HCT116 (cell line): Measurements from ENCODE around the gene GNPTAB. TPM values are rescaled to one million over a fixed set of nuclear protein-coding genes. Genes with fewer than 3 reads are reported as not detected.

Experiments
- ATAC-seq: fragments of 200-7000 bp; cut with Tn5 transposase; 2 replicates; pipeline ENCODE4 v1.9.1; 2020; ENCODE audit warnings: mild to moderate bottlenecking, moderate library complexity
- BruUV-seq: library from RNA; stranded (reverse); fragments of 400-500 nt; replicated peaks from 2 replicates; lab custom pipeline; 2021; lab: Mats Ljungman, UMichigan
- CTCF ChIA-PET: fragments of 300-600 bp; sonication (Branson Sonifier 250); formaldehyde crosslinking; loops from one replicate; lab custom pipeline; 2021; ENCODE audit warnings: antibody characterized with exemption; lab: Charles Lee
- POLR2A ChIA-PET: fragments of 300-600, 350-600 bp; sonication (Branson Sonifier 250); formaldehyde crosslinking; loops from one replicate; lab custom pipeline; 2021; ENCODE audit warnings: antibody characterized with exemption; lab: Charles Lee
- RAD21 ChIA-PET, 2 experiments: fragments of 300-600 bp; sonication (Branson Sonifier 250); formaldehyde crosslinking; loops; one replicate each; lab custom pipeline; 2023; ENCODE audit warnings: low total read pairs in 2 of 2; ENCODE audit not compliant: uncharacterized antibody in 2 of 2, unreplicated experiment in 2 of 2, low non-redundant PET in 1 of 2; lab: Charles Lee
- DNase-seq: peaks from one replicate; pipeline ENCODE4 v3.0.0-alpha.2; 2010; ENCODE audit warnings: low read depth, low spot score
- H2AFZ ChIP-seq: fragments of 200-600 bp; shearing (Covaris generic), sonication (generic); 2 replicates; pipeline ENCODE4 v1.6.1; 2017; ENCODE audit warnings: low read depth, mixed run types, mixed read lengths, antibody characterized with exemption, low read length; ENCODE audit not compliant: poor library complexity, severe bottlenecking
- H3K27ac ChIP-seq: 2 replicates; pipeline ENCODE4 v1.5.1; 2012; ENCODE audit warnings: low read depth, low read length
- H3K27me3 ChIP-seq: fragments of 200-600 bp; sonication (generic); 2 replicates; pipeline ENCODE4 v1.6.1; 2016; ENCODE audit warnings: mixed run types, low read length, mixed read lengths; ENCODE audit not compliant: insufficient read depth
- H3K36me3 ChIP-seq, 2 experiments: fragments of 200-500 bp in 1 of 2; fragments of 200-600 bp in 1 of 2; sonication (Bioruptor generic) in 1 of 2; sonication (generic) in 1 of 2; 2 replicates each; pipeline versions ENCODE4 v1.5.1 to v1.6.1; 2014 to 2016; ENCODE audit warnings: low read length in 2 of 2, inconsistent platforms in 1 of 2, mixed read lengths in 1 of 2, mixed run types in 1 of 2; ENCODE audit not compliant: insufficient read depth in 2 of 2, control insufficient read depth in 1 of 2
- H3K4me1 ChIP-seq, 2 experiments: fragments of 200-600 bp in 1 of 2; sonication (generic) in 1 of 2; 2 replicates each; pipeline versions ENCODE4 v1.5.1 to v1.6.1; 2012 to 2017; ENCODE audit warnings: low read length in 2 of 2, inconsistent platforms in 1 of 2, mild to moderate bottlenecking in 1 of 2, mixed read lengths in 1 of 2, mixed run types in 1 of 2, moderate library complexity in 1 of 2; ENCODE audit not compliant: insufficient read depth in 2 of 2, control insufficient read depth in 1 of 2
- H3K4me2 ChIP-seq: fragments of 200-600 bp; sonication (generic); 2 replicates; pipeline ENCODE4 v1.6.1; 2017; ENCODE audit warnings: mixed run types, low read length, mixed read lengths
- H3K4me3 ChIP-seq, 2 experiments: fragments of 200-600 bp in 1 of 2; sonication (generic) in 1 of 2; replicated peaks in 1 of 2; 2 replicates each; pipeline ENCODE4 v1.5.1; 2011 to 2016; ENCODE audit warnings: low read length in 2 of 2, control low read depth in 1 of 2, low read depth in 1 of 2, mild to moderate bottlenecking in 1 of 2, mixed read lengths in 1 of 2, mixed run types in 1 of 2
- H3K79me2 ChIP-seq: fragments of 200-600 bp; sonication (generic); 2 replicates; pipeline ENCODE4 v1.6.1; 2017; ENCODE audit warnings: mild to moderate bottlenecking, mixed run types, low read length, moderate library complexity, mixed read lengths; ENCODE audit not compliant: insufficient read depth
- H3K9ac ChIP-seq: fragments of 200-600 bp; sonication (generic); 2 replicates; pipeline ENCODE4 v1.6.1; 2016; ENCODE audit warnings: low read length, mixed read lengths
- H3K9me2 ChIP-seq: fragments of 200-600 bp; sonication (generic), shearing (Covaris generic); 2 replicates; pipeline ENCODE4 v1.6.1; 2017; ENCODE audit warnings: mixed run types, mild to moderate bottlenecking, moderate library complexity; ENCODE audit not compliant: insufficient read depth
- H3K9me3 ChIP-seq, 2 experiments: fragments of 200-500 bp in 1 of 2; fragments of 200-600 bp in 1 of 2; sonication (Bioruptor generic) in 1 of 2; sonication (generic) in 1 of 2; 2 replicates each; pipeline ENCODE4 v1.6.1; 2014 to 2017; ENCODE audit warnings: low read length in 2 of 2, mixed read lengths in 2 of 2, inconsistent platforms in 1 of 2, low read depth in 1 of 2, mild to moderate bottlenecking in 1 of 2, mixed run types in 1 of 2, moderate library complexity in 1 of 2; ENCODE audit not compliant: control insufficient read depth in 1 of 2, insufficient read depth in 1 of 2
- H4K20me1 ChIP-seq: fragments of 200-600 bp; sonication (generic), shearing (Covaris generic); 2 replicates; pipeline ENCODE4 v1.6.1; 2017; ENCODE audit warnings: mixed run types, mild to moderate bottlenecking, moderate library complexity; ENCODE audit not compliant: insufficient read depth
- CBX3 ChIP-seq: IDR thresholded peaks from 2 replicates; pipeline ENCODE4 v1.6.1; 2012; ENCODE audit warnings: low read depth
- ELF1 ChIP-seq: IDR thresholded peaks from 2 replicates; pipeline ENCODE4 v1.6.1; 2012; ENCODE audit warnings: low read depth, borderline replicate concordance
- EZH2phosphoT487 ChIP-seq: fragments of 200-600 bp; IDR thresholded peaks from 2 replicates; pipeline ENCODE4 v1.6.1; 2018; ENCODE audit warnings: antibody characterized with exemption, borderline replicate concordance
- JUND ChIP-seq: IDR thresholded peaks from 2 replicates; pipeline ENCODE4 v1.6.1; 2012
- MAX ChIP-seq: IDR thresholded peaks from 2 replicates; pipeline ENCODE4 v1.6.1; 2012
- POLR2AphosphoS5 ChIP-seq: IDR thresholded peaks from 2 replicates; pipeline ENCODE4 v1.6.1; 2011; ENCODE audit warnings: mild to moderate bottlenecking, low read depth, low read length, moderate library complexity
- RAD21 ChIP-seq: IDR thresholded peaks from 2 replicates; pipeline ENCODE4 v1.6.1; 2012; ENCODE audit warnings: low read depth, mild to moderate bottlenecking
- SIN3A ChIP-seq: IDR thresholded peaks from 2 replicates; pipeline ENCODE4 v1.6.1; 2012; ENCODE audit warnings: low read depth
- SP1 ChIP-seq: IDR thresholded peaks from 2 replicates; pipeline ENCODE4 v1.6.1; 2012; ENCODE audit warnings: low read depth
- SRF ChIP-seq: IDR thresholded peaks from 2 replicates; pipeline ENCODE4 v1.6.1; 2012; ENCODE audit warnings: low read depth
- YY1 ChIP-seq: IDR thresholded peaks from 2 replicates; pipeline ENCODE4 v1.6.1; 2011; ENCODE audit warnings: low read length, low read depth, moderate library complexity, mild to moderate bottlenecking; ENCODE audit not compliant: insufficient replicate concordance; ENCODE audit errors: extremely low read depth
- ZBTB33 ChIP-seq: IDR thresholded peaks from 2 replicates; pipeline ENCODE4 v1.6.1; 2011; ENCODE audit warnings: mild to moderate bottlenecking, low read length, moderate library complexity; ENCODE audit not compliant: insufficient replicate concordance; ENCODE audit errors: extremely low read depth
- ZFX ChIP-seq: fragments of 450-650 bp; IDR thresholded peaks from 2 replicates; pipeline ENCODE4 v1.6.1; 2017
- ZNF274 ChIP-seq: fragments of 200-500 bp; sonication (Bioruptor generic); IDR thresholded peaks from 2 replicates; pipeline ENCODE4 v1.6.1; 2014; ENCODE audit warnings: mild to moderate bottlenecking, low read depth, low read length, inconsistent platforms
- intact Hi-C: fragments of 100-400 bp; cut with micrococcal nuclease; formaldehyde crosslinking; loops from 2 replicates; pipeline ENCODE4 v1.10.0; 2022
- total RNA-seq: library from RNA; stranded (reverse); gene quantifications from one replicate; pipeline ENCODE4 v1.2.1, GENCODE V29; 2021; ENCODE audit not compliant: unreplicated experiment
- TF ChIP-seq, protein P1 (sequence below): IDR thresholded peaks from 2 replicates; pipeline ENCODE4 v1.6.1; 2012; ENCODE audit warnings: low read depth
- TF ChIP-seq, protein P2 (sequence below): IDR thresholded peaks from 2 replicates; pipeline ENCODE4 v1.6.1; 2012

Gene GNPTAB
- total RNA-seq, 1 experiment from 2014 or later = 41.4 TPM

DNA sequence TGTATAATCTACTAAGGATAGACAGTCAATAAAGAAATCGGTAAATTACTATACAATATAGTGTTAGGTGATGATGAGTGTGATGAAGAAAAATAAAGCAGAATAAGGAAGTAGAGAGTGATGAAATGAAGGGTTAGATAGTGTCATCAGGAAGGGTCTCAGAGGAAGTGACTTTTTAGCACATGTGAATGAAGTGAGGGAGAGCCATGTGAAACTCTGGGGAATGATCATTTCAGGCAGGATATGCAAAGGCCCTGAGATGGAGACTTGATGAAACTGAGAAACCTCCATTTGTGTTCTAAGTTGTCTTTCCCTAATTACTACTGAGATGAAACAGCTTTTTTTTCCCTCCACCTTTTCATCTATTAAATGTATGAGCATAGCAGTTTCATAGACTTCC, 19.4 kb upstream of the GNPTAB start:
- Histone ChIP-seq H3K9me2 (no peaks in the 10 kb centered on the region), H4K20me1 (no peaks in the 10 kb centered on the region), H3K36me3 (no peaks in the 10 kb centered on the region), H3K79me2 (no peaks in the 10 kb centered on the region), H3K4me1 (peaks cover 3 to 7% of the 10 kb centered on the region in 2 experiments; a peak in 2 of 4 replicates), H3K4me3 (no peak overlapping the region), H3K27ac (no peak overlapping the region), H3K9ac (no peak overlapping the region), H3K9me3 (no peaks in the 10 kb centered on the region), H3K27me3 (no peaks in the 10 kb centered on the region), H3K4me2 (no peak overlapping the region), H2AFZ (no peak overlapping the region)
- DNase-seq (no peak), ATAC-seq (no peak)
- intact Hi-C loops = no loop called here
- CTCF ChIA-PET = interaction anchor here (1.4 kb wide), 1 partner anchor 10 kb away, joined by 4 read pairs; no protein-coding TSS in a partner anchor
- POLR2A ChIA-PET = no interaction called here
- BruUV-seq = no TSS peak
- TF ChIP-seq ELF1 (no peak), EZH2phosphoT487 (no peak), SIN3A (no peak), ZNF274 (no peak), ZBTB33 (no peak), POLR2AphosphoS5 (no peak), MAX (no peak), SRF (no peak), SP1 (no peak), JUND (no peak), ZFX (no peak), RAD21 (no peak), CBX3 (no peak), YY1 (no peak)
- TF ChIP-seq, protein P1, sequence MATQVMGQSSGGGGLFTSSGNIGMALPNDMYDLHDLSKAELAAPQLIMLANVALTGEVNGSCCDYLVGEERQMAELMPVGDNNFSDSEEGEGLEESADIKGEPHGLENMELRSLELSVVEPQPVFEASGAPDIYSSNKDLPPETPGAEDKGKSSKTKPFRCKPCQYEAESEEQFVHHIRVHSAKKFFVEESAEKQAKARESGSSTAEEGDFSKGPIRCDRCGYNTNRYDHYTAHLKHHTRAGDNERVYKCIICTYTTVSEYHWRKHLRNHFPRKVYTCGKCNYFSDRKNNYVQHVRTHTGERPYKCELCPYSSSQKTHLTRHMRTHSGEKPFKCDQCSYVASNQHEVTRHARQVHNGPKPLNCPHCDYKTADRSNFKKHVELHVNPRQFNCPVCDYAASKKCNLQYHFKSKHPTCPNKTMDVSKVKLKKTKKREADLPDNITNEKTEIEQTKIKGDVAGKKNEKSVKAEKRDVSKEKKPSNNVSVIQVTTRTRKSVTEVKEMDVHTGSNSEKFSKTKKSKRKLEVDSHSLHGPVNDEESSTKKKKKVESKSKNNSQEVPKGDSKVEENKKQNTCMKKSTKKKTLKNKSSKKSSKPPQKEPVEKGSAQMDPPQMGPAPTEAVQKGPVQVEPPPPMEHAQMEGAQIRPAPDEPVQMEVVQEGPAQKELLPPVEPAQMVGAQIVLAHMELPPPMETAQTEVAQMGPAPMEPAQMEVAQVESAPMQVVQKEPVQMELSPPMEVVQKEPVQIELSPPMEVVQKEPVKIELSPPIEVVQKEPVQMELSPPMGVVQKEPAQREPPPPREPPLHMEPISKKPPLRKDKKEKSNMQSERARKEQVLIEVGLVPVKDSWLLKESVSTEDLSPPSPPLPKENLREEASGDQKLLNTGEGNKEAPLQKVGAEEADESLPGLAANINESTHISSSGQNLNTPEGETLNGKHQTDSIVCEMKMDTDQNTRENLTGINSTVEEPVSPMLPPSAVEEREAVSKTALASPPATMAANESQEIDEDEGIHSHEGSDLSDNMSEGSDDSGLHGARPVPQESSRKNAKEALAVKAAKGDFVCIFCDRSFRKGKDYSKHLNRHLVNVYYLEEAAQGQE = no peak
- TF ChIP-seq, protein P2, sequence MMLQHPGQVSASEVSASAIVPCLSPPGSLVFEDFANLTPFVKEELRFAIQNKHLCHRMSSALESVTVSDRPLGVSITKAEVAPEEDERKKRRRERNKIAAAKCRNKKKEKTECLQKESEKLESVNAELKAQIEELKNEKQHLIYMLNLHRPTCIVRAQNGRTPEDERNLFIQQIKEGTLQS = no peak
- RAD21 ChIA-PET = no interaction called here
